A673 (cell line): Measurements from ENCODE around the gene SUCLG2. TPM values are rescaled to one million over a fixed set of nuclear protein-coding genes. Genes with fewer than 3 reads are reported as not detected.

Source experiments
- BruUV-seq: library from RNA; stranded (reverse); fragments of 400-500 nt; replicated peaks from 2 replicates; lab custom pipeline; 2021; lab: Mats Ljungman, UMichigan
- CTCF ChIA-PET: fragments of 300-600 bp; sonication (Branson Sonifier 250); formaldehyde crosslinking; loops from one replicate; lab custom pipeline; 2022; ENCODE audit warnings: antibody characterized with exemption; lab: Charles Lee
- POLR2A ChIA-PET: fragments of 300-600 bp; sonication (Branson Sonifier 250); formaldehyde crosslinking; loops from one replicate; lab custom pipeline; 2022; ENCODE audit warnings: antibody characterized with exemption; ENCODE audit not compliant: low non-redundant PET; lab: Charles Lee
- DNase-seq: peaks from one replicate; pipeline ENCODE4 v3.0.0-alpha.2; 2015; ENCODE audit warnings: low spot score
- H3K27ac ChIP-seq: fragments of 200-600 bp; sonication (generic); 2 replicates; pipeline ENCODE4 v1.5.1; 2016; ENCODE audit warnings: mixed run types, low read depth, mild to moderate bottlenecking, mixed read lengths, antibody characterized with exemption, low read length; ENCODE audit not compliant: poor library complexity, severe bottlenecking
- H3K27me3 ChIP-seq: fragments of 200-600 bp; sonication (generic); replicated peaks from 2 replicates; pipeline ENCODE4 v1.6.1; 2017; ENCODE audit warnings: mixed run types, low read depth, mild to moderate bottlenecking, mixed read lengths, antibody characterized with exemption, low read length; ENCODE audit not compliant: insufficient read depth, poor library complexity
- H3K36me3 ChIP-seq: fragments of 200-600 bp; sonication (generic); 2 replicates; pipeline ENCODE4 v1.6.1; 2016; ENCODE audit warnings: mixed run types, mild to moderate bottlenecking, mixed read lengths, antibody characterized with exemption, low read length; ENCODE audit not compliant: insufficient read depth, poor library complexity, severe bottlenecking
- H3K4me1 ChIP-seq: fragments of 200-600 bp; sonication (generic); 2 replicates; pipeline ENCODE4 v1.6.1; 2017; ENCODE audit warnings: mixed run types, mild to moderate bottlenecking, mixed read lengths, antibody characterized with exemption, low read length; ENCODE audit not compliant: insufficient read depth, poor library complexity, severe bottlenecking
- H3K4me3 ChIP-seq: fragments of 200-600 bp; sonication (generic); 2 replicates; pipeline ENCODE4 v1.5.1; 2016; ENCODE audit warnings: low read depth, mixed run types, mild to moderate bottlenecking, mixed read lengths, low read length; ENCODE audit not compliant: poor library complexity, severe bottlenecking
- H3K9me3 ChIP-seq: fragments of 200-600 bp; sonication (generic); 2 replicates; pipeline ENCODE4 v1.6.1; 2016; ENCODE audit warnings: mixed run types, low read depth, mild to moderate bottlenecking, mixed read lengths, antibody characterized with exemption, low read length; ENCODE audit not compliant: poor library complexity, severe bottlenecking
- EZH2 ChIP-seq: fragments of 200-600 bp; sonication (generic); IDR thresholded peaks from 2 replicates; pipeline ENCODE4 v1.6.1; 2017; ENCODE audit warnings: borderline replicate concordance, low read depth, mild to moderate bottlenecking, mixed read lengths, antibody characterized with exemption, low read length; ENCODE audit not compliant: poor library complexity, severe bottlenecking
- intact Hi-C: fragments of 100-400 bp; cut with micrococcal nuclease; formaldehyde crosslinking; loops from one replicate; pipeline ENCODE4 v1.10.0; 2022; ENCODE audit not compliant: unreplicated experiment
- total RNA-seq: library from RNA; stranded (reverse); gene quantifications from 2 replicates; pipeline ENCODE4 v1.2.3, GENCODE V29; 2021
- TF ChIP-seq, protein P1 (sequence below): fragments of 300-800, 200-600 bp; sonication (generic); conservative IDR thresholded peaks from 2 replicates; pipeline ENCODE4 v1.5.1; 2017; ENCODE audit warnings: low read depth, mild to moderate bottlenecking, antibody characterized with exemption, low read length, moderate library complexity, mixed read lengths

SUCLG2 gene
- total RNA-seq, 1 experiment from 2014 or later: 7.4 TPM

DNA sequence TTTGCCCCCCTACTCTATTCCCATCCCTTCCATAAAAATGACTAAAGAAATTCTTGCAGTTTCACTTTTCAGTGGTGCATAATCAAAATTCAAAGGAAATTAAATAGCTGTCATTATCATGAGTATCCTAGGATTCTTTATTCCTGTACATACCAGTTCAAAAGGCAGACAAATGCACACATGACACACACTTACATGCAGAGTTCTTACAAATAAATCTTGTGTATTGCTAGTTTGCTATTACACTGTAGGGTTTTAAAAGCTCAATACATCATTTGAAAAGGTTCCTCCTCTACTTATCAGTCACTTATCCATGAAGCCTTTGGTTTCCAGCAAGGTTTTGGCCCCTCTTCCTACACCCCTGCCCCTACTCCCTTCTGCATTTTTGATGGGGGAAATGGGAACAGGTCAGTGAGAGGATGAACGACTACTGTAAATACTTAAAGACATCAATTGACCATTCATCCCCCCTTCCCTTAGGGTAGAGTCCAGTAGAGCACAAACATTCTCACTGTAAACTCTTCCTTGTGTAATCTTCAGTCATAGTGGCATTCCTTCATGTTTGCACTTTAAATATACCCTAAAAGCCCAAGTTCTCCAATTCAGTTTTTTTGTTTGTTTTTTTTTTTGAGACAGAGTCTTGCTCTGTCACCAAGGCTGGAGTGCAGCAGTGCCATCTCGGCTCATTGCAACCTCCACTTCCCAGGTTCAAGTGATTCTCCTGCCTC is 92.6 kb downstream of the SUCLG2 start:
- intact Hi-C loops: no loop called here
- Histone ChIP-seq H3K36me3 (no peaks in the 10 kb centered on the region), H3K27me3 (no peaks in the 10 kb centered on the region), H3K4me3 (no peak overlapping the region), H3K9me3 (no peaks in the 10 kb centered on the region), H3K27ac (no peak overlapping the region), H3K4me1 (no peaks in the 10 kb centered on the region)
- DNase-seq: no peak
- POLR2A ChIA-PET: no interaction called here
- CTCF ChIA-PET: no interaction called here
- no TSS peak for BruUV-seq
- TF ChIP-seq, protein P1, sequence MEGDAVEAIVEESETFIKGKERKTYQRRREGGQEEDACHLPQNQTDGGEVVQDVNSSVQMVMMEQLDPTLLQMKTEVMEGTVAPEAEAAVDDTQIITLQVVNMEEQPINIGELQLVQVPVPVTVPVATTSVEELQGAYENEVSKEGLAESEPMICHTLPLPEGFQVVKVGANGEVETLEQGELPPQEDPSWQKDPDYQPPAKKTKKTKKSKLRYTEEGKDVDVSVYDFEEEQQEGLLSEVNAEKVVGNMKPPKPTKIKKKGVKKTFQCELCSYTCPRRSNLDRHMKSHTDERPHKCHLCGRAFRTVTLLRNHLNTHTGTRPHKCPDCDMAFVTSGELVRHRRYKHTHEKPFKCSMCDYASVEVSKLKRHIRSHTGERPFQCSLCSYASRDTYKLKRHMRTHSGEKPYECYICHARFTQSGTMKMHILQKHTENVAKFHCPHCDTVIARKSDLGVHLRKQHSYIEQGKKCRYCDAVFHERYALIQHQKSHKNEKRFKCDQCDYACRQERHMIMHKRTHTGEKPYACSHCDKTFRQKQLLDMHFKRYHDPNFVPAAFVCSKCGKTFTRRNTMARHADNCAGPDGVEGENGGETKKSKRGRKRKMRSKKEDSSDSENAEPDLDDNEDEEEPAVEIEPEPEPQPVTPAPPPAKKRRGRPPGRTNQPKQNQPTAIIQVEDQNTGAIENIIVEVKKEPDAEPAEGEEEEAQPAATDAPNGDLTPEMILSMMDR: no peak
- TF ChIP-seq EZH2: no peak

DNA sequence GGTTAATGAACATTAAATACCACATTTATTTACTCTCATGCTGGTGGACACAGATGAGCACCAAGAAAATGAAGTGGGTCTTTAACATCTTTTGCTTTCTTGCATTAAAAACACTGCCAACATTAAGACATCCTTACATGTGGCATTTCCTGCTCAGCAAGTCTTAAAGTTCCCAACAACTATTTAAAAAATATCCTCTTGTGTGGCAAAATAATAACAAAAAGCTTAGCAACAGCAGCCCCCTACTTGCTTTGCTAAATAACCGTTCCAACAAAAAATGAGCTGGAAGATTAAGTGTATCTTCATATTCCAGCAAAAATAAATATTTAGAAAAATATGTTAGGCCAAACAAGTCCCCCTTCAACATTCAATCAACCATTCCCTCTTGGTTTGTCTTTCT is 93.1 kb downstream of the SUCLG2 start:
- no peaks in the 10 kb centered on the region for H3K9me3 ChIP-seq
- H3K27me3 ChIP-seq: no peaks in the 10 kb centered on the region
- intact Hi-C loops: no loop called here
- no peak for DNase-seq
- no peaks in the 10 kb centered on the region for H3K4me1 ChIP-seq
- ChIA-PET POLR2A (no interaction called here), CTCF (no interaction called here)
- no TSS peak for BruUV-seq
- TF ChIP-seq, protein P1: no peak
- no peak for TF ChIP-seq EZH2
- no peak overlapping the region for H3K4me3 ChIP-seq
- H3K27ac ChIP-seq: no peak overlapping the region
- no peaks in the 10 kb centered on the region for H3K36me3 ChIP-seq

DNA sequence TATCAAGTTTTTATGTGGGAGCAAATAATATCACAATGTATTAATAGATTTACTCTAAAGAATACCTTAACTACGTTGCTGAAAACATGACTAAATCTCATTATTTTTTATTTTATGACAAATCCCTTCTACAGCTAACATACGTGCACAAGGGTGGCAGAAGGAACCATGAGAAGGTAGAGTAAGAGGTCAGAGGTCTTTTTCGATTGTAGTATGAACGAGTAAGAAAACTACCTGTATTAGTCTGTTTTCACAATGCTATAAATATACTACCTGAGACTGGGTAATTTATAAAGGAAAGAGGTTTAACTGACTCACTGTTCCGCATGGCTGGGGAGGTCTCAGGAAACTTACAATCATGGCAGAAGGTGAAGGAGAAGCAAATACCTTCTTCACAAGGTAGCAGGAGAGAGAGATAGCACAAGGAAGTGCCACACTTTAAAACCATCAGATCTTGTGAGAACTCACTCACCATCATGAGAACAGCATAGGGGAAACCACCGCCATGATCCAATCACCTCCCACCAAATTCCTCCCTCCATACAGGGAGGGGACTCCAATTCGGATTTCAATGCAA is 95.3 kb downstream of the SUCLG2 start:
- intact Hi-C loops: no loop called here
- DNase-seq: no peak
- no TSS peak for BruUV-seq
- ChIA-PET CTCF (no interaction called here), POLR2A (no interaction called here)
- H3K9me3 ChIP-seq: no peaks in the 10 kb centered on the region
- no peaks in the 10 kb centered on the region for H3K36me3 ChIP-seq
- no peaks in the 10 kb centered on the region for H3K27me3 ChIP-seq
- no peak overlapping the region for H3K27ac ChIP-seq
- H3K4me1 ChIP-seq: no peaks in the 10 kb centered on the region
- H3K4me3 ChIP-seq: no peak overlapping the region
- TF ChIP-seq, protein P1: no peak
- no peak for TF ChIP-seq EZH2
